Right atrium auricular region (tissue), 2 donors: ENCODE measurements around the gene PARD3B. TPM values are rescaled to one million over a fixed set of nuclear protein-coding genes. Genes with fewer than 3 reads are reported as not detected.

ENCODE experiments used
- DNase-seq: peaks from one replicate; pipeline ENCODE4 v3.0.0-alpha.2; 2019; ENCODE audit warnings: low spot score
- H3K27ac ChIP-seq, 2 donors: fragments of 200-600 bp; sonication (generic); 1 replicate in 1 of 2; 2 replicates in 1 of 2; pipeline ENCODE4 v1.5.1; 2016 to 2019
- H3K27me3 ChIP-seq, 2 donors: fragments of 200-600 bp; sonication (generic); one replicate each; pipeline versions ENCODE4 v1.5.1 to v1.6.0; 2017 to 2019
- H3K36me3 ChIP-seq: fragments of 200-600 bp; sonication (generic); one replicate; pipeline ENCODE4 v1.5.1; 2016
- H3K4me1 ChIP-seq, 2 donors: fragments of 200-600 bp; sonication (generic); one replicate each; pipeline versions ENCODE4 v1.5.1 to v1.6.0; 2017 to 2019
- H3K4me3 ChIP-seq, 2 donors: fragments of 200-600 bp; sonication (generic); 1 replicate in 1 of 2; 2 replicates in 1 of 2; pipeline ENCODE4 v1.5.1; 2017 to 2019; ENCODE audit warnings: mild to moderate bottlenecking in 1 of 2, moderate library complexity in 1 of 2
- H3K9me3 ChIP-seq, 2 donors: fragments of 200-600 bp; sonication (generic); one replicate each; pipeline ENCODE4 v1.5.1; 2019
- total RNA-seq, 2 donors: library from RNA; depleted of rRNA; stranded (reverse); fragments of >200 nt; gene quantifications; one replicate each; pipeline ENCODE4 v1.1.0, GENCODE V29; 2016
- TF ChIP-seq, protein P1 (sequence below), 2 donors: fragments of 200-600 bp; sonication (generic); IDR thresholded peaks; one replicate each; pipeline ENCODE4 v1.5.1; 2019; ENCODE audit warnings: antibody characterized with exemption in 2 of 2

Gene PARD3B
- total RNA-seq, 2 donors from 2014 or later: 7.4 to 12.2 TPM

DNA sequence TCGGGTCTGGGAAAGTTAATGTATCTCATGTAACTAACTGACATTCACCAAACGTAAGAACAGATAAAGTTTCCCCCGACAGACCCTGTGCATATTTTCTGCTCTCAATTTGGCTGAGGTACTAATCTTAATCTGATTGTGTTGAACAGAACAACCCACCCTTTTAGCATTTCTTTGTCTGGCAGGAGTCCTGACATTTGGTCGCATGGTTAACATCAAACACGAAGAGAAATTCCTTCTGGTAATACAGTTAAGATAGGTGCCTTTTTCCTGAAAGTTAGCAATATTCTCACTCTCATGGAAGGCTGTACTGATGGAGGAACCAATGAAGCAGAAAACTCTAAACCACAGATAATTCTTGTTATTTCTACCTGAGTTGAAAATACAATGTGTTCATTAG is 520.8 kb downstream of the PARD3B start:
- TF ChIP-seq, protein P1, sequence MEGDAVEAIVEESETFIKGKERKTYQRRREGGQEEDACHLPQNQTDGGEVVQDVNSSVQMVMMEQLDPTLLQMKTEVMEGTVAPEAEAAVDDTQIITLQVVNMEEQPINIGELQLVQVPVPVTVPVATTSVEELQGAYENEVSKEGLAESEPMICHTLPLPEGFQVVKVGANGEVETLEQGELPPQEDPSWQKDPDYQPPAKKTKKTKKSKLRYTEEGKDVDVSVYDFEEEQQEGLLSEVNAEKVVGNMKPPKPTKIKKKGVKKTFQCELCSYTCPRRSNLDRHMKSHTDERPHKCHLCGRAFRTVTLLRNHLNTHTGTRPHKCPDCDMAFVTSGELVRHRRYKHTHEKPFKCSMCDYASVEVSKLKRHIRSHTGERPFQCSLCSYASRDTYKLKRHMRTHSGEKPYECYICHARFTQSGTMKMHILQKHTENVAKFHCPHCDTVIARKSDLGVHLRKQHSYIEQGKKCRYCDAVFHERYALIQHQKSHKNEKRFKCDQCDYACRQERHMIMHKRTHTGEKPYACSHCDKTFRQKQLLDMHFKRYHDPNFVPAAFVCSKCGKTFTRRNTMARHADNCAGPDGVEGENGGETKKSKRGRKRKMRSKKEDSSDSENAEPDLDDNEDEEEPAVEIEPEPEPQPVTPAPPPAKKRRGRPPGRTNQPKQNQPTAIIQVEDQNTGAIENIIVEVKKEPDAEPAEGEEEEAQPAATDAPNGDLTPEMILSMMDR (IDR thresholded peaks at IDR 0.05): no peak
- Histone ChIP-seq H3K36me3 (no peaks in the 10 kb centered on the region), H3K4me3 (no peak overlapping the region), H3K4me1 (no peaks in the 10 kb centered on the region), H3K27ac (no peak overlapping the region), H3K9me3 (no peaks in the 10 kb centered on the region), H3K27me3 (no peaks in the 10 kb centered on the region)
- DNase-seq: no peak

DNA sequence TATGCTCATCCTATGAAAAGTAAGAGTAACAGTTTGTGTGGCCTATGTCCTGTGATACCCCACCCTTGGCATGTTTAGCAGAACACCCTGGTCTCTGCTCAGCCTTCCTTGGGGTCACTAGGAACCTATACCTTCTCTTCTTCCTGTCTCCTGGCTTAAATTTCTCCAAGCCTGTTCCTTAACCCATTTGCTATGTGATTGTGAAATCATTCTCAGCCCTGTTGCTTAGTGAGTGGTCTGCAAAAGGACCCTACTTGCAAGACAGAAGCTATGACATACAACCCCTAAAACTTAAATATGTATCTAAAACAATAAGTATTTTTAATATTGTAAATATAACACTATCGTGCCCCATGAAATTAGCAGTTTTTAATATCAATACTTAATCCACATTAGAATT is 524.7 kb downstream of the PARD3B start:
- DNase-seq: no peak
- H3K4me1 ChIP-seq: no peaks in the 10 kb centered on the region
- TF ChIP-seq, protein P1 (IDR thresholded peaks at IDR 0.05): no peak
- H3K4me3 ChIP-seq: no peak overlapping the region
- no peaks in the 10 kb centered on the region for H3K36me3 ChIP-seq
- H3K27ac ChIP-seq: no peak overlapping the region
- H3K27me3 ChIP-seq: no peaks in the 10 kb centered on the region
- no peaks in the 10 kb centered on the region for H3K9me3 ChIP-seq

- Histone ChIP-seq H3K9me3 (no peaks in the 10 kb centered on the region), H3K4me3 (no peak overlapping the region), H3K27me3 (no peaks in the 10 kb centered on the region), H3K27ac (no peak overlapping the region), H3K36me3 (no peaks in the 10 kb centered on the region), H3K4me1 (no peaks in the 10 kb centered on the region)
- no peak for DNase-seq
- TF ChIP-seq, protein P1 (IDR thresholded peaks at IDR 0.05): no peak
Measured at GRCh38 chr2:205070889-205071288, 525.6 kb downstream of the PARD3B start.

DNA sequence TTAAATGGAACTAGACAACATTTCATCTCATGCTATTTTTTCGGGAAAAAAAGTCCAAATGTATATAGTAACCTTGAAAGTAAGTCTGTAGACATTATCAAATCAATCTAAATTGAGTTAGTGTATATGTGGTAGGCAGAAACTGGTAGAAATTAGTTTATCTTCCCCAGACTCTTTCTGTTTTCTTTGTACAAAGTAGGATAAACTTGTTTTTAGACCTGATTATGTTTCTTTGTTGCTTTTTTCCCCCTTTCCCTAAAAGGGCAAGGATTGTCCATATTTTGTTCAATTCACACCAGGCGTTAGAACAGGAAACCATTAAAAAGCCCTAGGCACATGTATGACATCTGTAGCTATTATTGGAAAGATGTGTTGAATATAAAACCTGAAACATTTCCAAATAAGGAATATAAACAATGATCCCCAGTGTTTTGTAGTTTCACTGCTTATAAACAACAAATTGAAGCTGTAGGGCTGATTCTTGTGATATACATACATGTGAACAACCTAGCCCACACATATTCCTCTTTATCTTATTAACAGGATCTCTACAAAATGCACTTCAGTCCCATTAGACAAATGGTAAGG is 528.3 kb downstream of the PARD3B start:
- Histone ChIP-seq H3K4me3 (no peak overlapping the region), H3K27ac (no peak overlapping the region), H3K9me3 (no peaks in the 10 kb centered on the region), H3K36me3 (no peaks in the 10 kb centered on the region), H3K4me1 (no peaks in the 10 kb centered on the region), H3K27me3 (no peaks in the 10 kb centered on the region)
- TF ChIP-seq, protein P1 (IDR thresholded peaks at IDR 0.05): no peak
- no peak for DNase-seq

DNA sequence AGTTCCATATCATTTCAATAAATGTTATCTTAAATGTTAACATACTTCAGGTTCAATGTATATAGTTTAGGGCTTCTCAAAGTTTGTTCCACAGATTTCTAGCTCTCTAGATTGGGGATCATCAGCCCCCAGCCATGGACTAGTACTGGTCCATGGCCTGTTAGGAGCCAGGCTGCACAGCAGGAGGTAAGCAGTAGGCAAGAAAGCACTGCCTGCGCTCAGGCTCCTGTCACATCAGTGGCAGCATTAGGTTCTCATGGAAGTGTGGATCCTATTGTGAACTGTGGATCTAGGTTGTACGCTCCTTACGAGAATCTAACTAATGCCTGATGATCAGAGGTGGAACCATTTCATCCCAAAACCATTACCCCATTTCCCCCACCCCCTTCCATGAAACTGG is 531.1 kb downstream of the PARD3B start:
- Histone ChIP-seq H3K9me3 (no peaks in the 10 kb centered on the region), H3K27me3 (no peaks in the 10 kb centered on the region), H3K4me3 (no peak overlapping the region), H3K36me3 (no peaks in the 10 kb centered on the region), H3K27ac (no peak overlapping the region), H3K4me1 (no peaks in the 10 kb centered on the region)
- no peak for DNase-seq
- TF ChIP-seq, protein P1 (IDR thresholded peaks at IDR 0.05): no peak

DNA sequence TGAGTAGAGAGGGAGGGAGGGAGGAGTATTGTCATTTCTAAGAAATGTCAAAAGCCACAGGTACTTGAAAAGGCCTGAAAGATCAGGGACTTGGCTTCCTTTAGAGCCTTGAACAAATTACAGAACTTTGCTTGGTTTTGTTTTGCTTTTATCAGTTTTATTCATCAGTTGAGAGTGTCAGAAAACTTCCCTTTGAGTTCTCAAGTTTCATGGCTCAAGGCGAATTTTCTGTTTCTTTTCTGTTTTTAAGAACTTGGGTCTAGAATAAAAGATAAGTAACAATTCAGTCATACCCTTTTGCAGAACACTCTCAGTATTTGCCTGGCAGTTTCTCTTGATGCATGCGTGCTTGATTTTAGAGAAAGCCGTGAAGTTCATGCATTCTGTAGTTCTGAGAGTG is 531.9 kb downstream of the PARD3B start:
- H3K27ac ChIP-seq: no peak overlapping the region
- no peaks in the 10 kb centered on the region for H3K27me3 ChIP-seq
- TF ChIP-seq, protein P1 (IDR thresholded peaks at IDR 0.05): no peak
- no peak for DNase-seq
- no peaks in the 10 kb centered on the region for H3K9me3 ChIP-seq
- H3K4me3 ChIP-seq: no peak overlapping the region
- no peaks in the 10 kb centered on the region for H3K4me1 ChIP-seq
- H3K36me3 ChIP-seq: no peaks in the 10 kb centered on the region
